Neutrophil (primary cell): Measurements from ENCODE around the gene ISY1.

Experiments used
- H3K27ac ChIP-seq: fragments of 200-600 bp; sonication (generic); 2 replicates; pipeline ENCODE4 v1.5.1; 2016; ENCODE audit warnings: mild to moderate bottlenecking, moderate library complexity
- H3K27me3 ChIP-seq: fragments of 200-600 bp; sonication (generic); 2 replicates; pipeline ENCODE4 v1.6.0; 2016; ENCODE audit warnings: mild to moderate bottlenecking
- H3K36me3 ChIP-seq: fragments of 200-600 bp; sonication (generic); 2 replicates; pipeline ENCODE4 v1.5.1; 2017
- H3K4me1 ChIP-seq, 2 experiments: fragments of 200-600 bp in 1 of 2; sonication (generic) in 1 of 2; 1 replicate in 1 of 2; 2 replicates in 1 of 2; pipeline versions ENCODE4 v1.5.1 to v1.6.1; 2013 to 2016; ENCODE audit warnings: low read depth in 1 of 2, low read length in 1 of 2, mild to moderate bottlenecking in 1 of 2, moderate library complexity in 1 of 2; ENCODE audit not compliant: control insufficient read depth in 1 of 2, insufficient read depth in 1 of 2
- H3K4me3 ChIP-seq, 2 experiments: fragments of 200-600 bp in 1 of 2; sonication (generic) in 1 of 2; 1 replicate in 1 of 2; 2 replicates in 1 of 2; pipeline ENCODE4 v1.5.1; 2013 to 2016; ENCODE audit warnings: low read depth in 1 of 2, low read length in 1 of 2, mild to moderate bottlenecking in 1 of 2, moderate library complexity in 1 of 2
- H3K9me3 ChIP-seq: fragments of 200-600 bp; sonication (generic); 2 replicates; pipeline ENCODE4 v1.5.1; 2016
- TF ChIP-seq, protein P1 (sequence below): fragments of 200-600 bp; sonication (generic); IDR thresholded peaks from 2 replicates; pipeline ENCODE4 v1.5.1; 2016; ENCODE audit warnings: antibody characterized with exemption

The ISY1 gene

DNA sequence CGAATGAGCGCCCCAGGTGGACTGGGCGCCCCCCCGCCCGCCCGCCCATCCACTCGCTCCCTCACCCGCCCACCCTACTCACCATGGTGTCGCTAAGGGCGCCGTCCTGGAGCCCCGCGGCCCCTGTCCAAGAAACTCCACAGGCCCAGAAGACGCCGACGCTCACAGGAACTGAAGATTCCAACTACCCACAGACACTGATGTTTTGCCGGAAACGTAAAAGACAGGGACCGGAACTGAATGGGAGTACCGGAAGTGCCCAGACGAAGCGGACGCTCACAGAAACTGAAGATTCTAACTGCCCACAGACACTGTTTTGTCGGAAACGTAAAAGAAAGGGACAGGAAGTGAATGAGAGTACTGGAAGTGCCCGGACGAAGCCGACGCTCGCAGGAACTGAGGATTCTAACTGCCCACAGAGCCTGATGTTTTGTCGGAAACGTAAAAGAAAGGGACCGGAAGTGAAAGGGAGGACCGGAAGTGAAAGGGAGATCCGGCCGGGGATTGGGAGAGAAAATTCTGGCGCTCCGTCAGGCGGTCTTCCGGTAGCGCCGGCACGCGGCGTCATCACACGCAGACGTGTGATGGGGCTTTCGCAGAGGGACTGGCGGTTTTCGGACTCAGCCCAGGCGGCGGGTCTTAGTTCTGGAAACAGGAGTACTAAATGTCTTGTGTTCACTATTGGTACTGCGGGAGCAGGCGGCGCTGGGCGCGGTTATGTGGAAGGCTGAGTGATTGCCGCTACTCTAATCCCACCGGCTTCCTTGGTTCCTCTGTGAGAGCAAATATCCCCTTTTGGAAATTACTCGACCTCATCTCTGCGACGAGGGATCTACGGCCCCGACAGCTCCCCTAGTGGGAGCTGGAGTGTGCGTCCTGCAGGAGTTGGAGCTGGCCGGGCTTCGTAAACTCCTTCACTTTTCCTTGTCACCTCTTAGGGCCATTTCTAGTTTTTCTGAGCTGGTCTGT lies at the start of gene ISY1:
Gene ISY1, minus strand, starts transcription at position 173 of the 969 bp plus-strand sequence. Its CDS starts 88 bp downstream, at position 85.
- Histone ChIP-seq H3K4me1 (peaks cover 27 to 28% of the 10 kb centered on the region in 2 experiments), H3K27me3 (no peaks in the 10 kb centered on the region), H3K4me3 (peak within 1 kb of the TSS; percentile 71 to 93), H3K9me3 (no peaks in the 10 kb centered on the region), H3K27ac (peak within 1 kb of the TSS; percentile 100), H3K36me3 (peaks cover 34% of the 10 kb centered on the region)
- TF ChIP-seq, protein P1, sequence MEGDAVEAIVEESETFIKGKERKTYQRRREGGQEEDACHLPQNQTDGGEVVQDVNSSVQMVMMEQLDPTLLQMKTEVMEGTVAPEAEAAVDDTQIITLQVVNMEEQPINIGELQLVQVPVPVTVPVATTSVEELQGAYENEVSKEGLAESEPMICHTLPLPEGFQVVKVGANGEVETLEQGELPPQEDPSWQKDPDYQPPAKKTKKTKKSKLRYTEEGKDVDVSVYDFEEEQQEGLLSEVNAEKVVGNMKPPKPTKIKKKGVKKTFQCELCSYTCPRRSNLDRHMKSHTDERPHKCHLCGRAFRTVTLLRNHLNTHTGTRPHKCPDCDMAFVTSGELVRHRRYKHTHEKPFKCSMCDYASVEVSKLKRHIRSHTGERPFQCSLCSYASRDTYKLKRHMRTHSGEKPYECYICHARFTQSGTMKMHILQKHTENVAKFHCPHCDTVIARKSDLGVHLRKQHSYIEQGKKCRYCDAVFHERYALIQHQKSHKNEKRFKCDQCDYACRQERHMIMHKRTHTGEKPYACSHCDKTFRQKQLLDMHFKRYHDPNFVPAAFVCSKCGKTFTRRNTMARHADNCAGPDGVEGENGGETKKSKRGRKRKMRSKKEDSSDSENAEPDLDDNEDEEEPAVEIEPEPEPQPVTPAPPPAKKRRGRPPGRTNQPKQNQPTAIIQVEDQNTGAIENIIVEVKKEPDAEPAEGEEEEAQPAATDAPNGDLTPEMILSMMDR: peak; percentile 72

DNA sequence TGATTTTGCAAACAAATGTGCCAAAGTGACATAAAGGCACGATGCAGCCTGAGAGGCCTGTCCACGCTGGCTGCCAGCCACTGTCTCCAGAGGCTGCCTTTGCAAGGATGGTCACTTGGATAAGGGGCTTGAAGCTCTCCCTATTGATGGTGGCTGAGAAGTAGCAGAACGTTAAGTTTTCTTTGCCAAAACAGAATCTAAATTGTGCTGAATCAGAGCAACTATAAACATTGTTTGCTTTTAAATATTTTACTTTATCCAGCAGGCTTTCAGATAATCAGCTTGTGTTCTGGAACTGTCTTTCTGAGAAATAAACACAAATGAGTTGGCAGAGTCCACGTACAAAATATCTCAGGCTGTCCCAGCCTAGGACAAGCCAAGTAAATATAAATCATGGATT lies 46.6 kb upstream of the ISY1 start:
- H3K27me3 ChIP-seq: no peaks in the 10 kb centered on the region
- peaks cover 13 to 14% of the 10 kb centered on the region in 2 experiments for H3K4me1 ChIP-seq
- no peak overlapping the region for H3K4me3 ChIP-seq
- no peaks in the 10 kb centered on the region for H3K36me3 ChIP-seq
- H3K27ac ChIP-seq: peak overlapping the region; percentile 38
- H3K9me3 ChIP-seq: no peaks in the 10 kb centered on the region
- TF ChIP-seq, protein P1: no peak

DNA sequence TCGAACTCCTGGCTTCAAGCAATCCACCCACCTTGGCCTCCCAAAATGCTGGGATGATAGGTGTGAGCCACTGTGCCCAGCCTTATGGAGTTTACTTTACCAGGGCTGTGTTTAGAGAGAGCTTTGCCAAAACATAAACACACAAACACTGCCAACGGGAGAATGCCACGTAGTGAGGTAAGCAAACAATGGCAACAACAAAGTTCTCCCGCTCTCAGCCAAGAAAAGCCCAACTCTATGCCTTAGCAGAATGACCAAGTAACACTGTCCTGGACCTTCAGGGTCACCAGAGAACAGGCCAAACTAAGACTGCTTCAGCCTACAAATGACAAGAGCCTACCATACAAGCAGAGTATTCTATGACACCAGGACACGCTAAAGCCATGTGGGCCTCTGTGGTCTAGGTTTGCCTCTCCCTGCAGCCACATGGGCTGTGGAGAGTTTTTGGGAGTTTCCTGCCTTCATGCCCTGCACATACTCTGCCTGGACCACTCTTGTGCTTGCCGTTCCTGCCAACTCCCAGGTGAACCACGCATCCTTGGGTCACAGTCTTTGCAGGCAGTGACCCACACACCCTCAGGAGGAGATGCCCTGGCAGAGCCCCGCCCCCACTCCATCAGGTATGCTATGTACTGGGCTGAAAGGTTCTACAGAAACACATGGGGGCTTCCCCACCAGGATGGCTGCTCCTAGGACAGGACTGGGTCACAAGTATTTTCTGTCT lies 44.4 kb upstream of the ISY1 start:
- no peaks in the 10 kb centered on the region for H3K27me3 ChIP-seq

DNA sequence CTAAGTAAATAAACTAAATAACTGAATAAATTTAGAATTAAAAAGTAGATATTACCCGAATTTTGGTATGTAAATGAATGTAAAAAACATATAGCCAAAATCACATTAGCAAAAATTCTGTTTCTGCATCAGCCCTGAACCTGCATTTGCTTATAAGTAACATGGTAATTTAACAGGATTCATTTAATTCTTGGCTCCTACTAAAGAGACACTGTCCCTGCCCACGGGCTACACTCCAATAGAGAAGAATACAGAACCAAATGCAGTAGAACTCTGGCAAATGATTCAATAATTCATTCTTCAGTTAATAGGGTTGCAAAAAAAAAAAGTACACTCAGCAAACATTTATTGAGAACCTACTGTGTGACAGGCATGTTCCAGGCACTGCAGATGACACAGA lies 43.6 kb upstream of the ISY1 start:
- H3K27ac ChIP-seq: no peak overlapping the region
- H3K4me3 ChIP-seq: no peak overlapping the region
- no peaks in the 10 kb centered on the region for H3K27me3 ChIP-seq
- TF ChIP-seq, protein P1: no peak
- no peaks in the 10 kb centered on the region for H3K9me3 ChIP-seq
- peaks cover 0 to 3% of the 10 kb centered on the region in 2 experiments for H3K4me1 ChIP-seq
- H3K36me3 ChIP-seq: no peaks in the 10 kb centered on the region

More for the DNA sequence above, 44.4 kb upstream of the ISY1 start:
- Histone ChIP-seq H3K4me3 (no peak overlapping the region), H3K9me3 (no peaks in the 10 kb centered on the region), H3K4me1 (no peaks in the 10 kb centered on the region), H3K27ac (peak overlapping the region; percentile 13), H3K36me3 (no peaks in the 10 kb centered on the region)
- TF ChIP-seq, protein P1: no peak

DNA sequence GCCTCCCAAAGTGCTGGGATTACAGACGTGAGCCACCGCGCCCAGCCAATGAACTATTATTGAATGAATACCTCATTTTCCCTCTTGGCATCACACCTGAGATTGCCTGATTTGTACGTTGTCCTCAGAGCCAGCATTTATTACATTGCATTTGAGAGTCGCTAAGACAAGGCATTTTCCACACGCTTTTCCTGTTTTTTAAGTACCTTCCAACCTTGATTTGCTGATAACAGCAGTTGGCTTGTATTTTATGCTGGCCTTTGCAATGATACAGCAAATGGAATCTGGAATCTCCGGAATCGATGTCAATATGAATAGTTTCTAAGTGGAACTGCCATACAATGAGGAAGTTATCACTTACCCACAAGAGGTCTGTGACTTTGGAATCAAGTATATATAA lies 38.5 kb upstream of the ISY1 start:
- no peaks in the 10 kb centered on the region for H3K27me3 ChIP-seq
- TF ChIP-seq, protein P1: no peak

More for the DNA sequence above, 38.5 kb upstream of the ISY1 start:
- Histone ChIP-seq H3K4me3 (no peak overlapping the region), H3K27ac (peak overlapping the region; percentile 19), H3K36me3 (no peaks in the 10 kb centered on the region), H3K9me3 (no peaks in the 10 kb centered on the region), H3K4me1 (peaks cover 32 to 33% of the 10 kb centered on the region in 2 experiments)
